Measurements from ENCODE around the gene THYN1. TPM values are rescaled to one million over a fixed set of nuclear protein-coding genes. Genes with fewer than 3 reads are reported as not detected.

THYN1 gene
- total RNA-seq, 2 donors from 2014 or later, result 28.5 to 32.0 TPM

Other genes starting within 250 kb of the THYN1 start
- 10 to 100 TPM in 1 of 2 donors, 1 to 10 TPM in 1; 5.1 to 10.7 TPM for gene JAM3, start 184.3 kb downstream of the THYN1 start, total RNA-seq
- 10 to 100 TPM; 11.5 to 17.0 TPM for gene NCAPD3, start 29.4 kb downstream of the THYN1 start, total RNA-seq
- 10 to 100 TPM; 40.8 to 41.1 TPM for gene VPS26B, start 28.7 kb downstream of the THYN1 start, total RNA-seq
- 10 to 100 TPM; 28.1 to 30.7 TPM for gene ACAD8, start 216 bp upstream of the THYN1 start, total RNA-seq
- not detected for gene GLB1L3, start 23.0 kb upstream of the THYN1 start, total RNA-seq
- 10 to 100 TPM; 22.6 to 28.6 TPM for gene GLB1L2, start 78.6 kb upstream of the THYN1 start, total RNA-seq
- under 1 TPM; 0.12 to 0.22 TPM for gene B3GAT1, start 158.9 kb upstream of the THYN1 start, total RNA-seq